ENCODE data around the gene ITGA1.

DNA sequence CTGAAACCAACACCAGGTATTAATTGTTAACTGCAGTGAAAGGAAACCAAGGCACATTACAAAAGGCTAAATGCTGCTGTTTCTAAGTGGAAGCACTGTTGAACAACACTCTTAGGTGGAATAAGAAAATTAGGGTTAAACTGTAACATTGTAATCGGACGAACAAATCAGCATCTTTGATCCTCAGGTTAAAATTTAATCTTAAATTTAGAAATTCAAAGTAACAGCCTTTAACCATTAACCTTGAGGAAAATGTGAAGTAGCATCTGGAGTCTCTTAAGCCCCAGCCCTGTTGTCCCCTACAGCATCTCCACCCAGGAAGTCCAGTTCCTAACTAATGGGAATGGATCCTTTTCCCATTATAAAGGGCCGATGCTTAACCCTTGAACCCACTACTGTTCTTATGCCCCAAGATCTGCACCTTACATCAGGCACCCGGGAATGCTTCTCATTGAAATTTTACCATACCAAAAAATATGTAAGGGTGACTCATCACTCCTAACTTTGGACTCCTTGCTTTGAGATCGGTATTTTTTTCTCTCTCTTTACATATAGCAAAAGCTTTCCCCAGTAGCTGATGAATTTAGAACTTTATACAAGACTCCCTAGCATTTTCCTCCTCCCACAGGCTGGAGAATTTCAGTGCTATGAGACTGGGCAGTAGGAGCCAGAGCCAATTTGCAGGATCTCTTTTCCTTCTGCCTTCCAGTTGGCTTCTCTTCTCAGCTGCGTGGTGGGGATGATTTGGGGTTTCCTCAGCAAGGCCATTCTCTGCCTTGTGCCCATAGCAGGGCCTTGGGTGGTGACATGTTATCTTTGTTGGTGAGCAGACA is 169.4 kb downstream of the ITGA1 start:
- TF ChIP-seq, protein P1, sequence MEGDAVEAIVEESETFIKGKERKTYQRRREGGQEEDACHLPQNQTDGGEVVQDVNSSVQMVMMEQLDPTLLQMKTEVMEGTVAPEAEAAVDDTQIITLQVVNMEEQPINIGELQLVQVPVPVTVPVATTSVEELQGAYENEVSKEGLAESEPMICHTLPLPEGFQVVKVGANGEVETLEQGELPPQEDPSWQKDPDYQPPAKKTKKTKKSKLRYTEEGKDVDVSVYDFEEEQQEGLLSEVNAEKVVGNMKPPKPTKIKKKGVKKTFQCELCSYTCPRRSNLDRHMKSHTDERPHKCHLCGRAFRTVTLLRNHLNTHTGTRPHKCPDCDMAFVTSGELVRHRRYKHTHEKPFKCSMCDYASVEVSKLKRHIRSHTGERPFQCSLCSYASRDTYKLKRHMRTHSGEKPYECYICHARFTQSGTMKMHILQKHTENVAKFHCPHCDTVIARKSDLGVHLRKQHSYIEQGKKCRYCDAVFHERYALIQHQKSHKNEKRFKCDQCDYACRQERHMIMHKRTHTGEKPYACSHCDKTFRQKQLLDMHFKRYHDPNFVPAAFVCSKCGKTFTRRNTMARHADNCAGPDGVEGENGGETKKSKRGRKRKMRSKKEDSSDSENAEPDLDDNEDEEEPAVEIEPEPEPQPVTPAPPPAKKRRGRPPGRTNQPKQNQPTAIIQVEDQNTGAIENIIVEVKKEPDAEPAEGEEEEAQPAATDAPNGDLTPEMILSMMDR (IDR thresholded peaks at IDR 0.05), result no peak
- TF ChIP-seq POLR2AphosphoS5 (IDR thresholded peaks at IDR 0.05; ENCODE audit: insufficient read depth in 1 of 2, low read depth in 1 of 2) (no peak), POLR2A (IDR thresholded peaks at IDR 0.05) (no peak)

All from vagina (tissue), 2 donors.